Stimulated activated CD4-positive, alpha-beta T cell treated with anti-CD3 and anti-CD28 coated beads, Interleukin-15, amount 100 ng/mL, for 1 hour (primary cell): ENCODE data around the gene EIF1B.
A peak's percentile ranks its signal among the peaks of the same experiment; 100 is the strongest.
"Not testable (repeated sequence)": the region's sequence is repeated elsewhere in the genome, so short reads cannot be mapped to it uniquely, and the experiment has no call there.

Experiments used
- DNase-seq, 2 donors: peaks; one replicate each; pipeline ENCODE4 v3.0.0-alpha.2; 2020; ENCODE audit warnings: low read depth in 1 of 2, low spot score in 1 of 2

Gene EIF1B

DNA sequence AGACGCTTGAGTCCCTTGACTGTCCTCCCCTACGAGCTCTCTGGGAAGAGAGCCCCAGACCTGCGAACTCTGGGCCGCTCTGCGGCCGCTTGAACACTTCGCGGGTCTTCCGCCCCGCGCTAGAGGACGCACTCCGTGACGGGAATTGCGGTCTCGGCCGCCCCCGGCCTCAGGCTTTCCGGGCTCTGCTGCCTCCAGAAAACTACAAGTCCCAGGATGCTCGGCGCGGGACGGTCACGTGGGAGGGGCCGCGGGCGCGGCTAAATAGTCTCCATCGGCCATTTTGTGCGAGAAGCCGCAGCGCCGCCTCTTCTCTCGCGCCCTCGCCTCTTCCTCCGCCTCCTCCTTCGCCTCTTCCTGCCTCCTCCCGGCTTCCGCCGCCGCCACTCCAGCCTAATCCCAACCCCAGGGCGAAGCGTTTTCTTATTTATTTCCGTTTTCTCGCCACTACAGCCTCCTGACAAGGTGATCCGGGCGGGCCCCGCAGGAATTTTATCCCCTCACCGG lies at the start of gene EIF1B:
TSS of gene EIF1B (plus strand) at position 290 of the 507 bp plus-strand sequence. CDS start 235 bp downstream, outside the sequence.
- peak; percentile 95 to 98 for DNase-seq

DNA sequence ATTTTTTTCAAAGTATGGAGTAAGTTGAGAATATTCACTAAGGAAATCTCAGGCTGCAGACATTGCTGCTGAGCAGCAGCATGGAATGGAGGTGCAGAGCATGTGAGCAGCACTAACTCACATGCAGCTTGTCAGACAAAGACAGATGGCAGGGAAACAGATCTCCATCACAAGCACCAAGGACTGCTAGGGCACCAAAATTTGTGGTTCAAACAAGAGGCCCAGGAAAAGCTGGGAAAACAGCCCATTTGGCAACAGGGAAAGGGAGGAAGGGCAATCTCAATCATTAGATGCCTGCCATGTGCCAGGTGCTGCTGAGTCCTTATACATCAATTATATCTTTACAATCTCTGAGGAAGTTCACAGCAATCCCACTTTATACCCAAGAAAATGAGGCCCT lies 47.2 kb upstream of the EIF1B start:
- no peak for DNase-seq

DNA sequence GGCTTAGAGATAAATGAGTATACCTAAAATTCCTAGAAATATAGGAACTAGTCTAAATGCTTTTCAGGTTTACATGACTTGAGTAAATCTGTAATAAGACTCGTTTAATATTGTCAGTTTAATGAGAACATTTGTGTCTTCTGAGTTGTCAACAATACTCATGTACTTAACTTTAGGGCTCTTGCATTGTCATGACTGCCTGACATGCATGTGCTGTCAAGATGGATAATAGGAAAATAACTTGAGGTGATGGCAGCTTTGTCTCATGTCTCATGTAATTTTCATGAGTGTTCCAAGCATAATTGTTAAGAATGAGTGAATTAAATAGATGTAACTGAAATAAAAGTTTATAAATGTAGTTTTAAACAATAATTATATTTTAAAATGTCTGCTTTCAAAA lies 45.1 kb upstream of the EIF1B start:
- no peak for DNase-seq

DNA sequence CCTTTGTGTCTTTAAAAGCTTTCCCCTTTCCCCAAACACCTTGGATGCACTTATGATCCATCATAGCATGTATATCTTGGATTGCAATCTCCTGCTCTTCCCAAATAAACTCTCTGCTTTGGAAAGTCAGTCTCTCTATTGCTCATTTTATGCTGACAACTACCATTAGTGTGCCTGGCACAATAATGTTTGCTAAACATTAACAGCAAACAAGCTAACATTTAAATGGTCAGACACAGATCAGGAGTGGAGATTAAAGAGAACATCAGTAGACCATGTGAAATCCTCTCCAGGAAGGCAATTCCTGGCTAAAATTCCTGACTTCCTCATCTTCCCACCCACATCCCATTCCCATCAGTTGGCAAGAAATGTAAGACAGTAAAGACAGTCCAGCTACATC lies 44.3 kb upstream of the EIF1B start:
- DNase-seq: no peak

DNA sequence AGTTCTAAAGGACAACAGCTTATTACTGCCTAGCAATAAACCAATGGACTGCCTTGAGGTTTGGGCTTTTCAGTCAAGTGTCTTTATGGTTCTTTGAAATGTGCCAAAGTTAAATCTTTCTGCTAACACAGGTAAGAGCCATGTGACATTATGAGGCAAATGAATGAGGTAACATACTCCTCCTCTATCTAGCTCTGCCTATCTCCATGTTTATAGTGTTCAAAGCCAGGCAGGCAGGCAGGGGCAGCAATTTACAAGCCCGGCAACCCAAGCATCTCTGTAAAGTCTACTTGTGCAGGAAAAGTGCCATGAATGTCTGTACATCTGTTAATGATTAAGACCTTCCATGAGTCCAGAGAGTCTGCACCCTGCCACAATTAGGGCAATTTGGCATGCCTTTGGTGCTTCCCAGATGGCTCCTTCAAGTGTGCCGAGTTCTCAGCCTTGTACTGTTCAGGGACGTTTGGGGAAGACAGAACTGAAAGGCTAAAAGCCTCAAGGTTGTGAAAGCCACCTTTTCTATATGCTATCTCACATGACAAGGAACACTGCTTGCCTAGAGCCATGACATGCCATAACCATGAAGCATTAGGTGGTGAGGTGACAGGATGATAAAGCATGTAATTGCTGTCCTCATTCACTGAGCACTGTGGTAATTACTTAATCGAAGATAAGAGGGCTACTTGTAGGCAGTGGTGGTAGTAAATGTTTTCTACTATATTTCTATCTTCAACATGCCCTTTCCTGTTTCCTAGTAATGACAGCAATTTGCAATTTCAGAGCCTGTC lies 41.4 kb upstream of the EIF1B start:
- DNase-seq: no peak

DNA sequence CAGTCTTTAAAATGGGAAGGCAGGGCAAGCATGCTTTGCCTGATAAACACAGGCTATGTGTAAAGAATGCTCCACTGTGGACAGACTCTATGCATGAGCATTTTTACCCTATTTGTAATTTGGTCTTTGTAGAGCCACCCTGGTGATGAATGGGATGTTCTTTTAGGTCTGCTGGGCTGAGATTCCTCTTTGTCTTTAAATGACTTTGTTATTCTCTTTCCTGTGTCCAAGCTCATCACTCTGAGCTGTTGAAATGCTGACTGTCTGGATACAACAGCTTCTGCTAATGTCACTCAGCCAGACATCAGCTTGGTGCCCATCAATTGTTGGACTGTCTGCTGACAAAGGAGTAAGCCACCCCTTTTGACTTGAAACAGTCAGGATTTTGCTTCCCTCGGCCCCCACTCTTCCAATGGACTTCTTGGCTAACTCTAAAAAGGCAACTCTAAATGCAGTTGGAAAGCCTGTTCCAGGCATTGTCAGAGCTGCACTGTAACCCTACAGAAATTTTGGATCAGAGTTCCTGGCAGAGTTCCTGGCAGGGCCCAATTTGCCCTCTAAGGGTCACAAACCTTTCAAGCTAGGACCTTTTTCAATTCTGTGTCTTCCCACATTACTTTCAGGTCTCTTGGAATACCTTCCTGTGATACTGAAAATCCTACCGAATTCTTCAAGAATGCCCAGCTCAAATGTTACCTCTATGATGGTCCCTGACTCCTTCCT lies 40.5 kb upstream of the EIF1B start:
- DNase-seq: no peak

DNA sequence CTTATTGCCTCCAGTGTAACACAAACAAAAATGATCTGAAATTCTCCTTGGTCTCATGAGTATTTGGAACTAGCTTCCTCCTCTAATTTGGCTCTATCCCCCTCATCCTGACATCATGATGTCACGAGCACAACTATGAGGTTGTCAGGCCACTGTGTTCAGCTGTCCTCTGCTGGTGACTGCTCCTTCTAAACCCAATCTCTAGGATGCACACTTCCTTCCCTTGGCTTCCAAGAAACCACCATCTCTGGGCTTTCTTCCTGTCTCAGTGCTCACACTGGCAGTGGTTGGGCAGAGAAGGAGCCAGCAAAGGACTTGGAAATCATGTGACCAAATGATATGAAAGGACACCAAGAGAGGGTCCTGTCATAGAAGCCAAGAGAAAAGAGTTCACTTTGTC lies 30.7 kb upstream of the EIF1B start:
- DNase-seq: no peak

DNA sequence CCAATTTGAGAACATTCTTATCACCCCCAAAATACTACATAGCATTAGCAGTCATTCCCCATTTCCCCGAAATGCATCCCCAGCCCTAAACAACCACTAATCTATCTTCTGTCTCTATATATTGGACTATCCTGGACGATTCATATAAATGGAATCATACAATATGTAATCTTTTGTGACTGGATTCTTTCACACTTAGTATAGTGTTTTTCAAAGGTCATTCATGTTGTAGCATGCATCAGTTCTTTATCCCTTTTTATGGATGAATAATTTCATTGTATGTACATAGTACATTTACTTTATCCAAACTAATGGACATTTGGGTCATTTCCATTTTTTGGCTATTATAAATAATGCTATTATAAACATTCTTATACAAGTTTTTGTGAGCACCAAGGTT lies 27.5 kb upstream of the EIF1B start:
- DNase-seq: no peak

DNA sequence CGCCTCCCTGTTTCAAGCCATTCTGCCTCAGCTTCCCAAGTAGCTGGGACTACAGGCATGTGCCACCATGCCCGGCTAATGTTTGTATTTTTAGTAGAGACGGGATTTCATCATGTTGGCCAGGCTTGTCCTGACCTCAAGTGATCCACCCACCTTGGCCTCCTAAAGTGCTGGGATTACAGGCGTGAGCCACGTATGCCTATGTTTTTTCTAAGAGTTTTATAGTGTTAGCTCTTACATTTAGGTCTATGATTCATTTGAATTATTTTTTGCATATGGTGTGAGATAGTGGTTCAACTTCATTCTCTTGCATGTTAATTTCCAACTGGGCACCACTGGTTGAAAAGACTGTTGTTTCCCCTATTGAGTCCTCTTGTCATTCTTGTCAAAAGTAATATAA lies 26.4 kb upstream of the EIF1B start:
- not testable (repeated sequence) for DNase-seq

DNA sequence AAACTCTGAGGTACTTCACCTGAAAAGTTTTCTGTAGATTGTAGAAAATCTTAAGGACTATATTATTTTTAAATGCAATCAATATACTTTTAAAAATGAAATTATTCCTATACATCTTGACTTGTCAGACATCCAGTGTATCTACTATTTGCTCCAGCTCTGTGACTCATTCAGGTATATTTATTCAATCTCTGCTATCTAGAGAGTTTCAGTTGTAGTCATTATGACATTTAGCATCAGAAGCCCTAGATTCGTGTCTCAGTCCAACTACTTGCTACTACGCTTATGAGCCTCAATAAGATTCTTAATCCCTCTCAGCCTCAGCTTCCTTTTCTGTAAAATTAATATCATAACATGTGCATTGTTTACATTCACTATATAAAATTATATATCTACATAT lies 22.3 kb upstream of the EIF1B start:
- DNase-seq: no peak

DNA sequence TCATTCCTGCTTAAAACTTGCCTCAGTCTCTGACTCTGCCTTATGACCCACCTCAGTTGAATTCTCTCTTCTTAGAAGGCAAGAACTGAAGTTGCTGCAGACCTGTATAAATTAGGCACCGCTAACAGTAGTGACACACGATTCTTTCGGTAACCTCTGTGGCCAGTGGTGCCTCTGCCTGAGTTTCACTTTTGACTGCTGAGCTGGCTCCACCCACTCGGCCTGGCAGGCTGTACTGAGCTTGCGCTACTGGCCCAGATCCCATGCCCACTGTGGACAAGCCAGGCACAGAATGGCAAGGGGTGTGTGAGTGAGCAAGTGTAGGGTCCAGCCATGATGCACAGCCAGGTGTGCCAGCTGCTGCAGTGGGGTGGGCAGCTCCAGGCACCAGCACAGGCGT lies 19.1 kb upstream of the EIF1B start:
- DNase-seq: no peak

DNA sequence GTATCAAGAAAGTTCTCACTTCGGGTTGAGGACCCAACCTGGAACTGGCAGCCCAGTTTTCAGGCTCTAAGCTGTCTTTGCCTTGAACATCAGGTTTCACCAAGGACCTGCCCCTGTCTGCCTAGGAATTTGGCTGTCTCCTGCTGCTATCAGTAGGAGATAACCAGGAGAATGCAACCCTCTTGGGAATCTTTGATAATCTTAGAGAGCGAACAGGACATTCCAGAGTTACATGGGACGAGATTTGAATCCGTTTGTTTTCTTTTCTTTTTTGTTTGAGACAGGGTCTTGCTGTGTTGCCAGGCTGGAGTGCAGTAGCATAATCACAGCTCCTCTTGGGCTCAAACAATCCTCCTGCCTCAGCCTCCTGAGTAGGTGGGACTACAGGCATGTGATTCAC lies 18.0 kb upstream of the EIF1B start:
- DNase-seq: no peak

DNA sequence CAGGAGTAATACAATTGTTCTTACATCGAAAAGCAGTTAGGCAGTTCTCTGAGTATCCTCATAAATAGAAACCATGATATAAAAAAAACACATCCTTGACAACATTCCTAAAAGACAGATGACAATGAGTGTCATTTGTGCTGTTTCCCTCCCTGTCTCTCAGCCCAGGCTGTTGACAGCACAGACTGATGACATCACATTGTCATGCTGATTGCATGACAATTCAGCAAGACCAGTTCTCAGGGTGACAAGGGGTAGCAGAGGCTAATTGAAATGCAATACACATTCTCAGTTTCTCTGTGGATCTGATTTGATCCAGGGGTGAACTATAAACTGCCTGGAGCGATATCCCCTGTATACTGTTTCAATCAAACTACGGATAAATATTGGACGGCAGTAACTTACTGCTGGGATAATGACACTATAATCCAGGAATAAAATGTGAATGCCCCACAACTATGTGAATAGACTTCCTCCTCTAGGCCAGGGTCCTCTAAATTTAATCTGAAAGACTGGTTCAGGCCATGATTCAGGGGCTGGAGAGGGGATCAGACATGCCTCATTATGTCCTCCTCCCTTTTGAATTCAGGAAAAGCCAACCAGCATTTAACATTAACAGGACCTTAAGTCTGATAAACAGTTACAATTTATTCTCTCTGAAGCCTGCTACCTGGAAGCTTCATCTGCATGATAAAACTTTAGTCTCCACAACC lies 16.7 kb upstream of the EIF1B start:
- DNase-seq: no peak

DNA sequence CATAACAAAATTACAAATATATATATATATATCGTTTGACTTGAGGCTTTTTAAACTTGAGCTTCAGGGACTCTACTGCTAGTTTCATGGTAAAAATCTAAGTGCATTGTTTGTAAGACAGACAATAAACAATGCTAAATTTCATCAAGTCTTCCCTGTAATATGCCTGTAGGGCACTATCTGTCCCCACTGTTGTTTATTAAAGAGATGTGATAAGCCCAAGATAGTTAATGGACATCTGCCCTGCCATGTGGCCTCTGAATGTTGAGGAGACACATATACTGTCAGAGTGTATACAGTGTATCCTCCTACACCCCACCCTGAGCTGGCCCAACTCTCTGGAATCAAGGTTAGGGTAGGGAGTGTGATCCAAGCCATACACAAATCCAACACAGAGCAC lies 15.1 kb upstream of the EIF1B start:
- no peak for DNase-seq

DNA sequence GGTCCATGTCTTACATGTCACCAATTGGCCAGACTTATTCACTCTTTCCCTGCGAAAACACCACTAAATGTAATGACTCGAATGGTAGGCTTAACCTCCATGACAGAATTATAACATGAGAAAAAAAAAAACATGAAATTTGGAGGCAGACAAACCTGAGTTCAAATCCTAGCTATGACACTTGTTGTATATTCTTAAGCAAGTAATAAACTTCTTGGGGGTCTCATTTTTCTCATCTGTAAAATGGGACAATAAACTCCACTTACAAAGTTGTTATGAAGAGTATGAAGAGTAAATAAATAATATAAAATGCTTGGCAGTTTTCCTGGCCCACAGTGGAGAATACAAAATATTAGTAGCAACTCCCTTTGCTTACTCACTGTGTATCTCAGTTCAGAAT lies 11.4 kb upstream of the EIF1B start:
- no peak for DNase-seq

DNA sequence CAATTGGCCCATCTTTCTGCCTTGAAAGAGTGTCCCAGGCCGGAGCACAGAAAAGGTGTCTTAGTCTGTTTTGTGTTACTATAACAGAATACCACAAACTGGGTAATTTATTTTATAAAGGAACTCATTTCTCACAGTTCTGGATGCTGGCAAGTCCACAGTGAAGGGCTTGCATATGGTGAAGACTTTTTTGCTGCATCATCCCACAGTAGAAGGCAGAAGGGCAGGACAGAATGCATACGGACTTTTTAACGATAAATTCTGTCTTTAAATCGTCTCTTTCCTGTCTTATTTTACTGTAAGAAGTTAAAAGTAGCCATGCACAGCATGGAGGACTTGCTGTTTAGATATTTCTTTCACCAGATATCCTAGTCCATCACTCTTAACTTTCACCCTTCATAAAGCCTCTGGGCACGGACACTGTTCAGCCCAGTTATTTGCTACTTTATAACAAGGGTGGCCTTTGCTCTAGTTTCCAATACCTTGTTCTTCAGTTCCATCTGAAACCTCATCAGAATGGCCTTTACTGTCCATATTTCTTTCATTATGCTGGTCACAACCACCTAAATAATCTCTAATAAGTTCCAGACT lies 10.3 kb upstream of the EIF1B start:
- DNase-seq: no peak

DNA sequence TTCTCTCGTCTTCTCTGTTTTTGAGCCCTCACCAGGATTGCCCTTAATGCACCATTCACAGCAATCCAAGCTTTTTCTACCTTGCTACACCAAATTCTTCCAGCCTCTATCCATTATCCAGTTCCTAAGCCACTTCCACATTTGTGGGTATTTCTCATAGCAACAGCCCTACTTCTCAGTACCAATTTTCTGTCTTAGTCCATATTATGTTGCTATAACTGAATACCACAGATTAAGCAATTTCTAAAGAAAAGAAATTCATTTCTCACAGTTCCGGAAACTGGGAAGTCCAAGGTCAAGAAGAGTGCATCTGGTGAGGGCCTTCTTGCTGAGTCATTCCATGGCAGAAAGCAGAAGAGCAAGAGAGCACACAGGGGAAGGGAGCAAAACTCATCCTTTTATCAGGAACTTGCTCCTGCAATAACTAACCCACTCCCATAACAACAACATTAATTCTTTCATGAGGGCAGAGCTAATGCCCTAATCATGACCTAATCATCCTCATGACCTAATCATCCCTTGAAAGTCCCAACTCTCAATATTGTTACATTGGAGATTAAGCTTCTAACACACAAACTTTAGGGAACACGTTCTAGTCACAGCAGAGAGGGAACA lies 9.7 kb upstream of the EIF1B start:
- no peak for DNase-seq

DNA sequence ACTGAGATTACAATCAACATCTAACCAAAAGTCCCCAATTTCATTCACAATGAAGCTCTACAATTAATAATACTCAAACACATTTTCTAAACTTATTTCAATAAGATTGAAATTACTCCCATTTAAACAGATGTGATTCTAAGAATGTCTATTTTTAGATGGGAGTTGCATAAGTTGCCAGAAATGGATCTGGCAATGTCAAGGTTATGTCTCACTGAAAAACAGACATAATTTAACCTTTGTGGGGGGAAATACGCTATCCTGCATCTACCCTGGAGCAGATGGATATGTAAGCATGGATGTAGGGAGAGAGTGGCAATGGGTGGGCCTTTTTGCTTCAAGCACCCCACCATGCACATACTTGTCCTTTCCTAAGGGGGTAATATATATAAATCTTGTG lies 6.7 kb upstream of the EIF1B start:
- no peak for DNase-seq

DNA sequence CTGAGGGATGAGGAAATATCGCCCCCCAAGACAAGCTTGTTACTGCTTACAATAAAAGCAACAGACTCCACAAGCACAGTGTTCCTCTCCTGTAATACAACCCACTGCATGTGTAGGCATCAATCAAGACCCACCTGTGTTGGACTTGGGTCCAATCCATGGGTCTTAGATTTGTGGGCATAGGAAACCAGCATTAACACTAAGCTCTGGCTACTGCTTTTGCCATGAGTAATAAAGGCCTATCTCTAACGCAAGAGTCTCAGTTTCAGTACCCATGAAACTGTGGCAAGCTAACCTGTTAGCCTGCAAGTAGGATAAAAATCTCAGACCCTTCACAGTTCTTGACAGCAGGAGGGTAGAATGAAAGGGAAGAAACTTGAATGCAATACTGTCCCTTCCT lies 5.2 kb upstream of the EIF1B start:
- DNase-seq: no peak

DNA sequence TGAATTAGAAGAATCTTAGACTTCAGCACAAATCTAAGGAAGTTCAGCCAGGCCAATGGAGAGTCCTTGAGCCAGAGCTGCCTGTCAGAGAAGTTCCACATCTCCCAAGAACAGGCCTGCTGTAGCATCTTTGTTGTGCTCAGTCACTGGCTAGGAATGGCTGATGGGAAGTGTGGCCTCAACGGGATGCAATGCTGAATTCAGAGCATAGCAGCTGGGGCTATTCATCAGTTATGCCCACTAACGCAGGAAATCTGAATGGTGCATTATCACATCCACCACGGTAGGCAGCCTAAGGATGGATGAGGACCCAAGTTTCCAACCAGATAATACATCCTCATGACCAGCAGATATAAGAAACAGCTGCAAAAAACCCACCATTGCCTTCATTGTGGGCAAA lies 3.2 kb upstream of the EIF1B start:
- DNase-seq: no peak

DNA sequence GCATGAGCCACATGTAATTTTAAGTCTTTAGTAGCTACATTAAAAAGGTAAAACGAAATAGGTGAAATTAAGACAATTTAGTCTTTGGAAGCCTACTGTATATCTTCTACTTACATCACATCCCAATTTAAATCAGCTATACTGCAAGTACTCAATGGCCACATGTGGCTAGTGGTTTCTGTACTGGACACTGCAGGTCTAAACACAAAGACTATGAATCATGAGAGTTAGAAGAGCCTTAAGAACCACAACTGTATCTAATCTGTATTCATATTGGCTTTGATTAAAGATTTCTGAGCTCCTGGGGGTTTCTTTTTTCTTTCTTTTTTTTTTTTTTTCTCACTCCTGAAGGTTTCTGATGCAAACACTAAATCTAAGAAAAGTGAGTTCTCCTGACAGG lies 2.3 kb upstream of the EIF1B start:
- no peak for DNase-seq
